Measurements from ENCODE around the gene NAPEPLD.
"Not testable (repeated sequence)": the region's sequence is repeated elsewhere in the genome, so short reads cannot be mapped to it uniquely, and the experiment has no call there.

The NAPEPLD gene

DNA sequence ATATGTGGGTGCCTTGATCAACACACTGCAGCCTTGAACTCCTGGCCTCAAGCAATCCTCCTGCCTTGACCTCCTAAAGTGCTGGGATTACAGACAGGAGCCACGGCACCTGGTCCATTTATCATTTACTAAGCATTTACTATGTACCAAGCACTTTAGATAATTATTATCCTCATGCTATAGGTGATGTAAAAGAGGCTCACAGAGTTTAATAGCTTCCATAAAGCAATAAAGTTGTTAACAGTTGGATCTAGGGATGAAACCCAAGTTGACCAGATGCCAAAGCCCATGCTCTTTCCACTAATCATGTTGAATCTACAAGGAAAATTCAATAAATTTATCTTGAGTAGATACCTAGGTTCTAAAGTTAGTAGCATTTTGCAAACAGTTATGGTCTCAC, 5.0 kb downstream of the NAPEPLD start:
- FAIRE-seq = no peak

DNA sequence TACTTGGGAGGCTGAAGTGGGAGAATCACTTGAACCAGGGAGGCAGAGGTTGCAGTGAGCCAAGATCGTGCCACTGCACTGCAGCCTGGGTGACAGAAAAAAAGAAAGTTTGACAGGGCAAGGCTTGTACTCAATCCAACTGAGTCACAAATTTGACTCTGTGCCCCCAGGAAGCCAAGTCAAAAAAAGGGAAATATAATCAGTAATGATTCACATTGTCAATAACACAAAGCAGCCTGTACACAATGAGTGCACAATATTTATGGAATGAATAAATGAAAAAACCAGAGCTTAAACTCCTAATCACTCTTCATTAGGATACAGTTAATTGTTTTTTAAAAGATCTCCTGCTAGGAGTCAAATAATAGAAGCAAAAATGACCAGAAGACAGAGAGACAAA, 6.4 kb downstream of the NAPEPLD start:
- FAIRE-seq = no peak

DNA sequence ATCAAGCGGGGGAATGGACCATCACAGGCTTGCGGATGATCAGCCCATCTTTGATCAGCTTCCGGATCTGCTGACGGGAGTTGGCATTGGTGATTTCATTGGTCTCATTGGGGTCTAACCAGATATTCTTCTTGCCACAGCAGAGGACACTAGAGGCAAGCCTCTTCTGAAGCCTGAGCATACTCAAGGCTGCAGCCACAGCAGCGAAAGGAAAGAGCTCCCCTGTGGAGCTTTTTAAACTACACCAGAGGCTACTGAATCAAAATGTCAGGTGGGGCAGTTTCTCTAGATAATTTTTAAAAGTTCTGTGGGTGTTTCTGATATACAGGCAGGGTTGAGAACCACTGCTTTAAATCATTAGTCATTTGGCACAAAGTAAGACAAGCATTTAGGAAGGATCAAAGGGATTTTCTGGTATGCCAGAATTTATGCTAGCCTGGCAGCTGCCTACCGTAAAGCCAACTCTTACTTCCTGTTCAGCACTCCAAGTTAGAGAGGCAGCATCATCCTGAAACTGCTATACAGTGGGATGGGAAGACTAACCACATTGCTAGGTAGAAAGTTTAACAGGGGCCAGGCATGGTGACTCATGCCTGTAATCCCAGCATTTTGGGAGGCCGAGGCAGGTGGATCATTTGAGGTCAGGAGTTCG, 7.0 kb downstream of the NAPEPLD start:
- FAIRE-seq = no peak

DNA sequence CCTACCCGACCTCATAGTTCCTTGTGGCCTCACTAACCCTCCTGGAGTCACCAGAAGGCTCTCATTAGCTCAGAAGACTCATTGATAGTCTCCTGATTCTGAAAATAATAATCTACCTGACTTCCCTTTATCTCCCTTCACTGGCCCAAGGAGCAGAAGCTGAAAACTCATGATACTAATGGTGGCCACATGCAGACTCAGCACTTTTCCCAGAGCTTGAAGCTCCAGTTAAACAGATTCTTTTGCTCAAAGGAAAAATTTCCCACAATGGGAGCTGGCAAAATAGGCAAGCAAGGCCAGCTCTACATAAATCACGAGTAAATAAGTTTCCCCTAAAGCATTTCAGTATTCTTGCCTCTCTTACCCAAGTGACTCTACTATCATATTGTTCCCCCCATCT, 8.2 kb downstream of the NAPEPLD start:
- no peak for FAIRE-seq

DNA sequence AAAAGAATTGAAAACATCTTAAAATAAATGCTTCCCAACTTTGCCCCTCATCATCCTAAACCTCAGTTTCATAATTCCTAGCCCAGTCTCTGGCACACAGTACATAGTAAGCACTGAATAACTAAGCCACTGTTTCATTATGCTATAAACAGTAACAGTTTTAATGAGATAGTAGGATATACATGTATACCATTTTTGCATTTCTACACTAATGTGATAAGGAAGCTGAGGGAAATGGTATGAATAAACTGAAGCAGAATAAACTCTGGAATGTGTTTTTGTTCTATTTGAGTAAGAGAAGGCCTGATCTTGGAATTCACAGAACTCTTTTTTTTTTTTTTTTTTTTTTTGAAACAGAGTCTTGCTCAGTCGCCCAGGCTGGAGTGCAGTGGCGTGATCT, 8.8 kb downstream of the NAPEPLD start:
- FAIRE-seq = no peak

DNA sequence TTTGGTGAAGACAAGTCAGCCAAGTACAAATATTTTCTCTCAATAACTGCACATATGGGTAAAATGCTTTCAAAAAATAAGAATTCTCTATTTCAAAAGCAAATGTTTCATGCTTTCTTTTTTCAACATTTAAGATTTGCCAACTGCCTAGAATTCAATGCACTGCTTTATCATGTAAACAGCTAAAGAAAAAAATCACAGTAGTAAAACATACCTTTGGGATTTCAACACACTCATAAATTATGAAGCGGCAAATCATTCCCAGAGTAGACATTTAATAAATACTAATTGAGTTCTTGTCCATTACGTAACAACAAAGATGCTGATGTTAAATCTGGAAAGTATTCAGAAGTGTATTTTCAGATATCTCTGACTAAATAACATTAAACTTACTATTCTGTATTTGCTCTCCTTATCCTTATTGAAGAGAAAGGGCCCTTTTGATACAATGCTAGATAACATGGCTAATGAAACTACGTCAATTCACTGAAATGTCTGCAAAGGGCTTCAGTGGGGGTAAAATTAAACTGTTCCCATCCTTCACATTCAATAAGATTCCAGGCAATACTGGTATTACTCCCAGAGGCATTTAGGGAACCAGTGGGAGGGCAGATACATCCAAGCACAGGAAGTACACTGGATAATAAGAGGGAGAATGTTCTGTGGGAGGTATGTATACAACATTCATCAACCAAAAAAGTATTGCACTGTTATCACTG, 13.9 kb downstream of the NAPEPLD start:
- no peak for FAIRE-seq

DNA sequence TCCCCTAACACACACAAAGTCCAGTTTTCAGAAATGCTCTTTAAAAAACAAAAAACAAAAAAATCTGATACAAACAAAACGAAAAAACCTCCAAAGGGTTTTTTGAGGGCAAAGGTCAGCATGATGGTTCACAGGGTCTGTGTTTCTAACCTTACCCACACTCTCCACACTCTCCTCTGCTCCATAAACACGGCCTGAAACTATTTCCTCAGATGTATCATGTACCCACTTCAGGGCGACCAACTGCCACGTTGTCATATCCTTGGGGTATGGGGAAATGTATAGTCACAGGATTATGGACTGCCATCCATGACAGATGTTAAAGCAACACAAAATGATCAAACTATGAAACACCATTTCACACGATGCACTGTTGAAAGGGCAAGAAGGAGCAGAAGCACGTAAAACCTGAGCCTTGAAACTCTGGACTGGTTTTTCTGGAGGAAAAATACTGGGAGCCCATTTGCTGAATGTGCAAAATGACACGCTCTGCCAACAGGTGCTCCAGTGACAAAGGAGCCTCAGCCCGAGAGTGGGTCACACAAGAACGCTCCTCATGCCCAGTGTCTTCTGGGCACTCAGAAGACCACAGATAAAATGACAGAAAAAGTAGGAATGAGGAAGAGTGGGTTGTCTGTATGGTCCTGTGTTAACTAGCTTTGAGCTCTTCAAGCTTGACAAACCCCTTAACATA, 15.8 kb downstream of the NAPEPLD start:
- FAIRE-seq = no peak

DNA sequence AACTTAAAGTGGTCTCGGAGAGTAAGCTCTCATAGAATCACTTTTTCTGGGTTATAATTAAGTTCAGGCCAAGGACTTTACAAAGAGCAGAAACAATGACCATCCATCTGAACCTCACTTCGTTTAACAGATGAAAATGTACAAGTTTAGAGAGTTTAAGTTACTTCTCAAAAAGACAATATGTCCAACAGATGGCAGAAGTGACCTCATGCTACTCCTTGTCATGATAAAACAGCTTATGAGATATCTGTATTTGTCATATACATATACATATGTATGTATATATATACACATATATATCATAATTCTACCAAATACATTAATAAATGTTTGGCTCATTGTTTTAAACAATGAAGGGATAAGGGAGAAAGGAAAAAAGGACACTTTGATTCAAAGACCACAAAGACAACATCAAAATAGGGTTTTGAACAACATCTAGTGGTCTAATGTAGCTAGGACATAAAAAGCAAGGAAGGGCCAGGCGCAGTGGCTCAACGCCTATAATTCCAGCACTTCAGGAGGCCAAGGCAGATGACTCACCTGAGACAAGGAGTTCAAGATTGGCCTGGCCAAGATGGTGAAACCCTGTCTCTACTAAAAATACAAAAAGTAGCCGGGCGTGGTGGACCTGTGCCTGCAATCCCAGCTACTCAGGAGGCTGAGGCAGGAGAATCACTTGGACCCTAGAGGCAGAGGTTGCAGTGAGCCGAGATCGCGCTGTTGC, 17.8 kb downstream of the NAPEPLD start:
- peak; percentile 49 for FAIRE-seq

DNA sequence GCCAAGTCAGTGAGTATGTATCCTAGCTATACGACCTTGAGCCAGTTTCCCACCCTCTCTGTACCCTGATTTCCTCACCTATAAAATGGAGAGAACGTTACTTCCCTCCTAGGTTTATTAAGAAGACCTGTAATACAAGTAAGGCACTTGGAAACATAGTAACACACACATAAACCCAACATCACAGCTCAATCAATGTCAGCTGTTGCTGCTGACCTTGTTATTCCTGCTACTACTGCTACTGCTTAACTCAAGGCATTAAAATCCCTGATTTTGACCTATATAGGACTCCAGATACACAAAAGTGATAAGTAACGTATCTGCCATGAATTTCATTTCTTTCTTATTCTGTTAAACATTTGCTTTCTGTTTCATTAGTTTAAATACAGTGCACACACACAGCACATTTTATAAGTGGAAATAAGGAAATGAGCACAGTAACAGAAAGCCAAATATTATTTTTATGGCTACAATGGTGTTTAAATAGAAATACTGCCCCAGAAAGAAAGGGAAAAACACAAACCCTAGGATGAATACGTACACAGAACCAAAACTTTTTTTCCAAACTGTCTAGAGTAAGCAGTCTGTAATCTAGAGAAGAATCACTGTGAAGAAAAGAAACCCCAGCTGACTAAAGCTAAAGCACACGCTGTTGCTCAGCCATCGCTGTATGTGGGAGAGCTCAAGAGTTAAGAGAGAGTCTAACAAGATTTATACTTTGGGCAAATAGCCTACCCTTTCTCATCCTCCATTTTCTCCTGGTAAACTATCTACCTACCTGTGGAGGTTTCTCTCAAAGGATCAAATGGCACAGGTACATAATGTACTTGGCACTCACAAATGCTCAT, 19.0 kb downstream of the NAPEPLD start:
- FAIRE-seq = no peak

DNA sequence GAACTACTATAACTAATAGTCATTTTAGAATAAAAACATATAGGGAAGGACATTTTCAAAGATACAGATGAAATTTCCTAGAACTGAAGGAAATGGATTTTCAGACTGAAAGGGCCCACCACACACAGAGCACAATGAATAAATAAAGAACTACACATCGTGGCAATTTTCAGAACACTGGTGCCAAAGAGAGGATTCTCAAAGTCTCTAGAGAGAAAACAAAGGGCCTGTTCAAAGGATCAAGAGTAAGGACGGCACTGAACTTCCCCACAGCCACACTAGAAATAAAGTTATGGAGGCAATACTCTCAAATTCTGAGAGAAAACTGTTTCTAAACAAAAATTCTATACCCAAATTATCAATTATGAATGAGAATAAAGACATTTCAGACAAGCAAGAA, 21.9 kb downstream of the NAPEPLD start:
- FAIRE-seq = no peak

DNA sequence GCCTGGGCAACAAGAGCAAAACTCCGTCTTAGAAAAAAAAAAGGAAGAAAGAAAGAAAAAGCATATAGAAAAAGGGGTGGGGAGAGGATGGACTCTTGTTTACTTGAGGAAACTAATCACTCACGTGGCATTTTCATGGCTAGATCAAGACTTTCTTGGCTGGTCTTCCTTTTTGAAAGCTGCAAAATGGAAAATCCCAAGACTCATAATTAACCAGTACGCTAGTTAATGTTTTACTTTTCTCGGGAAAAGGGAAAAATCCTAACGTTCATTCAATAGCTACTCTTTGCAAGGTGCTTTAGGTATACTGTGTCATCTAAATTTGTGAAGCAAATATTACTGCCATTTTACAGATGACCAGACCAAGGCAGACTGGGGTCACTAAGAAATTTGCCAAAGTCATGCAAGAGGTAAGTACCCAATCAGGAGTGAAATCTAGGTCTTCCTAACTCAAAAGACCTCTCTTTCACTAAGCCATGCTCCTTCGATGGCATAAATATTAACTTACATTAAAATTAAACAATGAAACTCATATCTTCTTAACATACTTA, 24.4 kb downstream of the NAPEPLD start:
- FAIRE-seq = no peak

DNA sequence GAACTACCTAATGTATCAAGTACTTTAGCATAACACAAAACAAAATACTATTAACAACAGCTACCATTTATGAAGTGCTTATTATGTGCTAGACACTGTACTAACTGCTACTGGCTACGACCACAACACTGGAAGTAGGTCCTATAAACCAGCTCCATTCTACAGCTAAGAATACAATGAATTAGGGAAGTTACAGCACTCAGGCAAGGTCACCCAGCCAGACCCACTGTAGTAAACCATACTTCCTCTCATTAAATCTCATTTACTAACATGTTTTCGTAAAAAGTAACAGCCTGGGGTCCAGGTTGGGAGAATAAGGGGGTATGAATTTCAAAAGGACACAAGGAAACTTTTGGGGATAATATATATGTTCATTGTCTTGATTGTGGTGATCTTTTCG, 25.4 kb downstream of the NAPEPLD start:
- no peak for FAIRE-seq

DNA sequence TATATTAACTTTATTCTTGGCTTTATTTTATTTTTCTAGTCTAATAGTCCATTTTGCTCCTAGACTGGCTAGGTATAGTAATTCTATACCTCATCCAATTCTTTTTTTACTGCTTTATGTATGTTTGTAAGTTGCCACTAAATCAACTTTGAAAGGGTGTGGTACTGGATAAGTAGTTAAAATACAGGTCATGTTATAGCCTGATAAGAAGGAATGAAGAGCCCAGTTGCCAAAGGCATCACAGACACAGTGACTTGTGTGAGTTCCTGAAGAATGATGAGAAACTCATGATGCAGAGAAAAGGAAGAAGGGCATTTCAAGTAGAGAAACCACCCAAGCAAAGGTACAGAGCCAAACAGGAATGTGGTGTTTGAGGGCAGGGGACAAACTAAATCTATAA, 27.3 kb downstream of the NAPEPLD start:
- no peak for FAIRE-seq

DNA sequence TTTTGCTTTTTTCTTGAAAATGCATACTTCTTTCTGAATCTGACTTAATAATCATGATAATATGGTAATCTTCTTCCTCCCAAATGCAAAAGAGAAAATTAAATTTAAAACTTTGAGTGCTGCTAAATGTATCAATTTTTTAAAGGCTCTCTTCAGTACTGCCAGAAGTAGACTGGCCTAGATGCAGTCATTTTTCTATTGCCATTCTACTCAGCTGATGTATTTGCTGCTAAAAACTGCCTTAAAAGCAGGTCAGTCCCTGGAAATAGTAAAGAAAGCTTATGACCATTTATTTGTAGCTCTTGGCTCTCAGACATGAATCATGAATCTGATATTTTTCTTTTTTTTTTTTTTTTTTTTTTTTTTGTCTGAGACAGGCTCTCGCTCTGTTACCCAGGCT, 28.5 kb downstream of the NAPEPLD start:
- no peak for FAIRE-seq

DNA sequence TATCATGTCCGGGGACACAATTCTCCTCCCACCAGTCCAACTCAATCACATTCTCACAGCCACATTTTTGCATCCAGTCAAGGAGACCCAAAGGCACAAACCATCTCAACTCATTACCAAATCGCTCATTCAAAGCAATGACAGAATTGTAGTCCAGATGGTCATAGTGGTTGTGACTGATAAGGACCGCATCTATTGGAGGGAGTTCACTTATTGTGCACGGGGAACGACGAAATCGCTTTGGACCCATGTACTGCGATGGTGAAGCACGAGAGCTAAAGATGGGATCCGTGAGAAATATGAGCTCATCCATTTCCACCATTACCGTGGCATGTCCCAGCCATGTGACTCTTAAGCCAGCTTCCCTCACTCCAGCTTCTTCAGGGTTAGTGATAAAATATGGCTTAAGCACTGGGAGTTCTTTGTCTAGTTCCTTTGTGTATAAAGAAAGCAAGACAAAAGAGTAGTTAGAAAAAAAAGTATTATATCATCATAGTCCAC, 29.1 kb downstream of the NAPEPLD start:
- no peak for FAIRE-seq

DNA sequence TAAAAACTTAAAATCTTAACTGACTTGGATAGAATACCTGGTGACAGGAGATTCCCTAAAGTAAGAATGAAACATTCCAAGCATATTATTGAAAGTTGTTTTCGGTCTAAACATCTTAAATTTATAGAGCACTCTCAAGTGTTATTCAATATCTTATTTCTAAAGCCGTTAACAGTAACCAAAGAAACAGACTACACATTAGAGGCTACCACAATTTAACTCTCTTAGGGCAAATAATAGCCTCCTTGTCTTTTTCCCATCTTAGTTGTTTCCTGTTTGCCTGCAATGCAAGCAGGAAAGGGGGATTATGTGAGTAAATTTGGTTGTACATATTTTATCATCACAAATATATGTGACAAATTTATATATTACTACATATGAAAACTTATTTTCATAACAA, 31.4 kb downstream of the NAPEPLD start:
- FAIRE-seq = no peak

DNA sequence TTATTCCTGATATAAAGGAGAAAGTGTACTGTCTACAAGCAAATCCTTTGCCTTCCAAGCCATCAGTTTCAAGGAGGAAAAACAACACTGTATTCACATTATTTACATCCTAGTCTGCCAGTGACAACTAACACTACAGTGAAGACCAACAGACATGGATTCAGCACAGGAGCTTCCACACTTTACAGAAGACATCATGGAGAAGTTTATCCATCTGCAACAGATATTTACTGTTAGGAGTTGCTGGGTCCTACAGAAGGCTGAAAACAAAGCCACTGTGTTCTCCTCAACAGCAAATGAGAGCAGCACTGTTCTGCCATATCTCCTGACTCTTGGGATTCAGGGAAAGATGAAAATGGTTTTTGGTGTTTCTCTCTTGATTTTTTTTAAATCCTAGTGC, 31.9 kb downstream of the NAPEPLD start:
- no peak for FAIRE-seq

DNA sequence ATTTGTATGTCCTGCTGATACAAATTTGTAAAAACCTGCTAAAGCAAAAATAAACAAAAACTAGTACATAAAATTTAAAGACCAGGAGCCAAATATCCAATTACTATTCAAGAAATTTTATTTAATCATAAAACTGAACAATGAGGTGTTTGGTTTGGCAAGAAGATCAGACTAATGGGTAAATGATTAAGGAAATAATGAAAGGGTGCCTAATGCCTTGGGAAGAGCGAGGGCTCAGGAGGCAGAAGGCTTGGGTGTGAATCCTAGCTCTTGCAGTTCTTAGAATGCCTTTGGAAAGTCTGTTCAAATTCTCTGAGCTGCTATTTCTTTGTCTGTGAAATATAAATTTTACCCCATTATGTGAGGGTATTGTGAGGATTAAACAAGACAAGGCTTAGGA, 32.4 kb downstream of the NAPEPLD start:
- no peak for FAIRE-seq

DNA sequence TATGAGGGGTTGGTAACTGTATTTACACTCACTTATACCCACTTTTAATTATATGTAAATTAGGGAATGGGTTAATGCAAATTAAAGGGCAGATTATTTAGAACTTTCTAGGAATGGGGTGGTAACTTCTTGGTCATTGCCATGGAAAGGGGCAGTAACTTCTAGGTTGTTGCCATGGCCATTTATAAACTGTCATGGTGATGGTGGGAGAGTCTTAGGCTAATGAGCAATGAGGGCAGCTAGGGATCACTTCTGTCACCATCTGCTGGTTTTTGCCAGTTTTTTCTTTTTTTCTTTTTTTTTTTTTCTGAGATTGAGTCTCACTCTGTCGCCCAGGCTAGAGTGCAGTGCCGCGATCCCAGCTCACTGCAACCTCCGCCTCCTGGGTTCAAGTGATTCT, 33.1 kb downstream of the NAPEPLD start:
- no peak for FAIRE-seq

DNA sequence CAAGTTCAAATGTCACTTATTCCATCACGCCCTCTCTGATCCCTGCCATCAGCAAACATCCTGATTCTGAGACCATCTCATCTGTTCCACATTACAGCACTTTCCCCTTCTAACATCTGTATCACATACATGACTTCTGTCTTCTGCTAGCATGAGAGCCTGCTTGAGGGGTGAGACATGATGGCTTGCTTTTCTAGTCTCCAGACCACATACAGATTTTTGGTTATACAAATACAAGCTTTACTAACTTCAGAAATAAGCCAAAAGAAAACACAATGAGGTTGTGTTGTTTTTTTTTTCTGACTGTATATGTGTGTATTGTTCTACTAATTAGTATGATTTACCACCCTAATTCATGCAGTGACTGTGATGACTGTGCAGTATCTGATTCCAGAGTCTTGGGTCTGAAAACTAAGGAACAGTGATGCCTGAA, 34.3 kb downstream of the NAPEPLD start:
- FAIRE-seq = no peak

DNA sequence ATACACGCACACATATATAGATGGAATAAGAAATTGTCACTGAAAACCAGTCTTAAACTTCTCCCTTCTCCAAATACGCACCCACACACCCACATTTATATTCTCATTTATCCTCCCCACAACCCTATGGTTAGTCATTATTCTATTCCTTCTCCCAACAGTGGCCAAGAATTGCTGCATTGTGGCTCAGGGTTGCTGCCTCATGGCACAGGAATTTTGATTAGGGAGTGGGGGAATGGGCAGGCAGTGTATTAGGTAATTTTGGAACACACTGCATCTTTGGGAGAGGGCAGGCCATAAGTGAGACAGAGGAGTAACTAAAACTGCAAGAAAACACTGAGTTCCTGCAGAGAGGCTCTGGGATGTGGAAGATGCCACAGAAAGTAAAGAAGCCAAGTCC, 35.7 kb downstream of the NAPEPLD start:
- no peak for FAIRE-seq

DNA sequence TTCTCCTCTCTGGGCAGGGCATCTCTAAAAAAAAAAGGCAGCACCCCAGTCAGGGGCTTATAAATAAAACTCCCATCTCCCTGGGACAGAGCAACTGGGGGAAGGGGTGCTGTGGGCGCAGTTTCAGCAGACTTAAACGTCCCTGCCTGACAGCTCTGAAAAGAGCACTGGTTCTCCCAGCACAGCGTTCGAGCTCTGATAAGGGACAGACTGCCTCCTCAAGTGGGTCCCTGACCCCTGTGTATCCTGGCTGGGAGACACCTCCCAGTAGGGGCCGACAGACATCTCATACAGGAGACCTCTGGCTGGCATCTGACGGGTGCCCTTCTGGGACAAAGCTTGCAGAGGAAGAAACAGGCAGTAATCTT, 42.2 kb downstream of the NAPEPLD start:
- not testable (repeated sequence) for FAIRE-seq
